Naive B cell (primary cell): Measurements from ENCODE around the gene PRODH. TPM values are rescaled to one million over a fixed set of nuclear protein-coding genes. Genes with fewer than 3 reads are reported as not detected.
"Not testable (repeated sequence)": the region's sequence is repeated elsewhere in the genome, so short reads cannot be mapped to it uniquely, and the experiment has no call there.

Source experiments
- ATAC-seq, 2 donors: fragments of 150-1000 bp; cut with Tn5 transposase; 2 replicates each; pipeline ENCODE4 v1.10.0; 2021; ENCODE audit warnings: low read depth in 2 of 2, mild to moderate bottlenecking in 2 of 2, moderate library complexity in 2 of 2
- DNase-seq: peaks from one replicate; pipeline ENCODE4 v3.0.0; 2022
- H3K27ac Mint-ChIP-seq, 6 donors: one replicate each; pipeline ENCODE4 v1.8.0; 2020 to 2022; ENCODE audit warnings: mild to moderate bottlenecking in 6 of 6, mixed read lengths in 6 of 6, moderate library complexity in 5 of 6, inconsistent platforms in 2 of 6
- H3K27me3 Mint-ChIP-seq, 3 donors: one replicate each; pipeline ENCODE4 v1.8.0; 2021 to 2022; ENCODE audit warnings: mixed read lengths in 3 of 3, mild to moderate bottlenecking in 1 of 3
- H3K36me3 Mint-ChIP-seq, 2 donors: one replicate each; pipeline ENCODE4 v1.8.0; 2020 to 2022; ENCODE audit warnings: mixed read lengths in 2 of 2, inconsistent platforms in 1 of 2, mild to moderate bottlenecking in 1 of 2
- H3K4me1 Mint-ChIP-seq, 3 donors: one replicate each; pipeline ENCODE4 v1.8.0; 2020 to 2022; ENCODE audit warnings: mixed read lengths in 3 of 3, inconsistent platforms in 1 of 3, mild to moderate bottlenecking in 1 of 3, moderate library complexity in 1 of 3
- H3K4me3 Mint-ChIP-seq, 8 donors: one replicate each; pipeline ENCODE4 v1.8.0; 2020 to 2022; ENCODE audit warnings: mild to moderate bottlenecking in 8 of 8, mixed read lengths in 8 of 8, moderate library complexity in 8 of 8, inconsistent platforms in 2 of 8
- H3K9me3 Mint-ChIP-seq, 7 donors: one replicate each; pipeline ENCODE4 v1.8.0; 2020 to 2022; ENCODE audit warnings: mixed read lengths in 7 of 7, mild to moderate bottlenecking in 5 of 7, inconsistent platforms in 2 of 7, moderate library complexity in 1 of 7
- polyA plus RNA-seq, 6 donors: library from polyadenylated mRNA; unstranded; fragments of 300-500 nt; fragmentation: Illumina TruSeq; gene quantifications; one replicate each; pipeline ENCODE4 v1.2.3, GENCODE V29; 2021; ENCODE audit warnings: low read depth in 6 of 6

Gene PRODH
- polyA plus RNA-seq, 6 donors from 2014 or later, result 0.05 TPM; not detected in 5

- H3K36me3 Mint-ChIP-seq, result no peaks in the 10 kb centered on the region
- H3K4me1 Mint-ChIP-seq, result no peaks in the 10 kb centered on the region
- ATAC-seq (no peak), DNase-seq (no peak)
- no peak overlapping the region for H3K27ac Mint-ChIP-seq
- H3K4me3 Mint-ChIP-seq, result no peak overlapping the region
- no peaks in the 10 kb centered on the region for H3K27me3 Mint-ChIP-seq
- no peaks in the 10 kb centered on the region for H3K9me3 Mint-ChIP-seq
These were observed 10.6 kb downstream of the PRODH start for GRCh38 chr22:18925368-18926064.

DNA sequence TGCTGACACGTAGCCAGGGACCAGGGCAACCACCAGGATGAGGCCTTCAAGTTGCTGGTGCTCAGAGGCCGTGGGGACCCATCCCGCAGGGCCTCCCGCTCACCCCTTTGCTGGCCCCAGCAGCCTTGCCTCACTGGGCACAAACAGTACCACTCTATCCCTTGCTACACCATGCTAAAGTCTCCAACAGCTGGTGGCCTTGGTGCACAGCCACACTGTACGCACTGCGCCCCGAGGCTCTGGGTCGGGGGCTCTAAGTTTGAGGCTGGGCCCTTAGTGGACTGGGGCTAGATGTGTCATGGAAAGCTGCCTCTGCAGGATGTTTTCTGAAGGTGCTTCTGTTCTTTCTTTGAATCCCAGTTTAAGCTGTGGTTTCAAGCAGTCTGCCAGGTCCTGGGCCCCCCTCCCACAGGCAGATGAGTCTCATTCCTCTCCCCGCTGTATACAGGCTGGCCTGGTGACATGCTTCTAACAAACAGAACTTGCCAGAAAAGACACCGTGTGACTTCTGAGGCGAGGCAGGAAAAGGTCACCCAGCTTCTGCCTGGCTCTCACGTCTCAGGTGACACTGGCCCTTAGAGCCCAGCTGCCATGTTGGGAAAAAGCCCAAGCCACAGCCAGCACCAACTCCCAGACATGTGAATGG lies 15.7 kb downstream of the PRODH start:
- not testable (repeated sequence) for DNase-seq

DNA sequence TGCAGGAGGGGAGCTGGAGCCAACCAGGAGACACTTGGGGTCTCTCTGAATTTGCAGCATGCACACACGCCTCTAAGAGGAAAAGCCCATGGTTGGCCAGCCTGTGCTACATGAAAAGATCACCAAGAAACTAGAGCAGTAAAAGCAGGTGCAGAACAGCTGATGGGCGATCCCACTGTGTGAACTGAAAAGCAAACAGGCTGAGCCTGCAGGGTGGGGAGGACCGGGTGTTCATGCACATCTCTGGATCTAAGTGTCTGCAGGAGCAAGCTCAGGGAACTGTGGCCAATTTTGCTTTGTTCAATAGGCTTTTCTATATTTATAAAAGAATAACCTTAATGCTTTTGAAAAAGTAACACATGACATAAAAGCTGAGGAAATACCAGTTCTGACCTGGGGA lies 18.3 kb downstream of the PRODH start:
- H3K4me3 Mint-ChIP-seq, H3K9me3 Mint-ChIP-seq, H3K27me3 Mint-ChIP-seq, DNase-seq, H3K36me3 Mint-ChIP-seq, H3K27ac Mint-ChIP-seq, ATAC-seq, H3K4me1 Mint-ChIP-seq: not testable (repeated sequence)

More for the DNA sequence above, 15.7 kb downstream of the PRODH start:
- not testable (repeated sequence) for H3K27me3 Mint-ChIP-seq, H3K27ac Mint-ChIP-seq, H3K4me1 Mint-ChIP-seq, ATAC-seq, H3K36me3 Mint-ChIP-seq, H3K9me3 Mint-ChIP-seq, H3K4me3 Mint-ChIP-seq

- not testable (repeated sequence) for ATAC-seq, H3K4me1 Mint-ChIP-seq, H3K9me3 Mint-ChIP-seq
These were observed 20.5 kb downstream of the PRODH start for GRCh38 chr22:18915550-18915949.

GRCh38 chr22:18914558-18914957 lies 21.5 kb downstream of the PRODH start:
- H3K27me3 Mint-ChIP-seq, ATAC-seq, H3K36me3 Mint-ChIP-seq, H3K9me3 Mint-ChIP-seq, H3K4me3 Mint-ChIP-seq, H3K4me1 Mint-ChIP-seq, H3K27ac Mint-ChIP-seq, DNase-seq: not testable (repeated sequence)

More at GRCh38 chr22:18915550-18915949, 20.5 kb downstream of the PRODH start:
- H3K27me3 Mint-ChIP-seq, H3K36me3 Mint-ChIP-seq, DNase-seq, H3K27ac Mint-ChIP-seq, H3K4me3 Mint-ChIP-seq: not testable (repeated sequence)

GRCh38 chr22:18912264-18912946 lies 23.7 kb downstream of the PRODH start:
- not testable (repeated sequence) for ATAC-seq, DNase-seq, H3K36me3 Mint-ChIP-seq, H3K27me3 Mint-ChIP-seq, H3K4me1 Mint-ChIP-seq, H3K9me3 Mint-ChIP-seq, H3K27ac Mint-ChIP-seq, H3K4me3 Mint-ChIP-seq

DNA sequence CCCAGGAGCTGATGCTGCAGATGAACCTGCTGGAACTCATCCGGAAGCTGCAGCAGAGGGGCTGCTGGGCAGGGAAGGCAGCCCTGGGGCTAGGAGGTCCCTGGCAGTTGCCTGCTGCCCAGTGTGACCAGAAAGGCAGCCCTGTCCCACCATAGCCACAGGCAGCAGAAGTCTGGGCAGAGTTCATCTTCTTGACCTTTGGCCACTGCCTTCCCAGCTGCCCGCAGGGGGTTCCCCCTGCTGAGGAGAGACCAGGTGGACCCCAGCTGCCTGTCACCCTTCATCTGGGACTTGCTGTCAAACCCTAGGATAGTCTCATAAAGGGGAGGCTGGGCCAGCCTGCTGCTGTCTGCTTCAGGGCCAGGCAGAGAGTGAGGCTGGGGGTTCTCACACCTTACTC lies 24.6 kb downstream of the PRODH start:
- H3K4me3 Mint-ChIP-seq, H3K27me3 Mint-ChIP-seq: not testable (repeated sequence)

DNA sequence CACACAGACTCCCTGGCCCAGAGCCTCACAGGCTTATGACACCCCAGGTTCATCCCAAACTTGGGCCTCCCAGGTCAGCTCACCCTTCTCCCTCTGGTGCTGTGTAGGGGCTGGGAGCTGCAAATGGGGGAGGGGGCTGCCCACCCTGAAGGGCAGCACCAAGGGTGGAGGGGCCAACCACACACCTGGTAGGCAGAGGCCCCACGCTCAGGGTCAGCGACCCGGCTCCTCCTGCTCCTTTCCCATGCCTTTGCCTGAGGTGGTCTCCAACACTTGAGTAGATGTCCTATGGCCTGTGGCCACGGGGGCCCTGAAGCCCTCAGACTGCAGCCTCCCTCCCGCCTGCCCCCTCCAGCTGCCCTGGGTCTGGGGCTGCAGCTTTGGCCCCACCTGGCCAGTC lies 26.5 kb downstream of the PRODH start:
- Mint-ChIP-seq H3K36me3 (no peaks in the 10 kb centered on the region), H3K27me3 (no peaks in the 10 kb centered on the region), H3K9me3 (no peaks in the 10 kb centered on the region), H3K4me1 (no peaks in the 10 kb centered on the region), H3K27ac (no peak overlapping the region), H3K4me3 (no peak overlapping the region)
- ATAC-seq (no peak), DNase-seq (no peak)

More for the DNA sequence above, 24.6 kb downstream of the PRODH start:
- not testable (repeated sequence) for ATAC-seq, H3K4me1 Mint-ChIP-seq, H3K36me3 Mint-ChIP-seq, H3K27ac Mint-ChIP-seq, H3K9me3 Mint-ChIP-seq, DNase-seq

DNA sequence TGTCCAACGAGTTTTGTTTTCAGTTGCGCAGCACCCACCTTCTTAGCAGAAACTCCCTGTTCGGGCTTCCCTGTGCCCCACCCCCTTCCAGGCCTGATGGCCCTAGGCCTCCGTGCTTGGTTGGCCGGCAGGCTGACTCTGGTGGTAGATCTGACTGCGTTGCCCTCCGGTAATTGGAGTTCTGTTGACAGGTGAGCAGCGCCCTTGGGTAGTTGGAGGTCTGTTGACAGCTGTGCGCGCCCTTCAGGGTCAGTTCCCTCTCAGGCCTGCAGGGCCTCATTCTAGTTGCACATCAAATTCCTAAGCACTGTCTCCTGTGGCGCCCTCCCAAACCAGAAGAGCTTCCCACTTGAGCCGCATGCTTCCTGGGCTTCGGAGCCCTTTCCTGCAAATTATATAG lies 29.2 kb downstream of the PRODH start:
- Mint-ChIP-seq H3K27ac (no peak overlapping the region), H3K4me1 (no peaks in the 10 kb centered on the region), H3K9me3 (no peaks in the 10 kb centered on the region), H3K27me3 (no peaks in the 10 kb centered on the region), H3K36me3 (no peaks in the 10 kb centered on the region), H3K4me3 (no peak overlapping the region)
- ATAC-seq, result peak in 1 of 2 donors; percentile 11
- no peak for DNase-seq

DNA sequence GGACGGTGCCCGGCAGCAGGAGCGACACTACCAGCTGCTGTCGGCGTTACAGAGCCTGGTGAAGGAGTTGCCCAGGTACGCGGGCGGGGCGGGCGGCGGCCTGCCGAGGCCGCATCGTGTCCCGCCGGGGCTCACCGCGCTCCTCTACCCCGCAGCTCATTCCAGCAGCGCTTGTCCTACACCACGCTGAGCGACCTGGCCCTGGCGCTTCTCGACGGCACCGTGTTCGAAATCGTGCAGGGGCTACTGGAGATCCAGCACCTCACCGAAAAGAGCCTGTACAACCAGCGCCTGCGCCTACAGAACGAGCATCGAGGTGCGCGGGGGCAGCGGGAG lies 29.7 kb downstream of the PRODH start:
- H3K36me3 Mint-ChIP-seq, H3K27me3 Mint-ChIP-seq, H3K4me3 Mint-ChIP-seq, DNase-seq, H3K27ac Mint-ChIP-seq, H3K9me3 Mint-ChIP-seq, H3K4me1 Mint-ChIP-seq: not testable (repeated sequence)
- peak in 1 of 2 donors; percentile 29 for ATAC-seq

DNA sequence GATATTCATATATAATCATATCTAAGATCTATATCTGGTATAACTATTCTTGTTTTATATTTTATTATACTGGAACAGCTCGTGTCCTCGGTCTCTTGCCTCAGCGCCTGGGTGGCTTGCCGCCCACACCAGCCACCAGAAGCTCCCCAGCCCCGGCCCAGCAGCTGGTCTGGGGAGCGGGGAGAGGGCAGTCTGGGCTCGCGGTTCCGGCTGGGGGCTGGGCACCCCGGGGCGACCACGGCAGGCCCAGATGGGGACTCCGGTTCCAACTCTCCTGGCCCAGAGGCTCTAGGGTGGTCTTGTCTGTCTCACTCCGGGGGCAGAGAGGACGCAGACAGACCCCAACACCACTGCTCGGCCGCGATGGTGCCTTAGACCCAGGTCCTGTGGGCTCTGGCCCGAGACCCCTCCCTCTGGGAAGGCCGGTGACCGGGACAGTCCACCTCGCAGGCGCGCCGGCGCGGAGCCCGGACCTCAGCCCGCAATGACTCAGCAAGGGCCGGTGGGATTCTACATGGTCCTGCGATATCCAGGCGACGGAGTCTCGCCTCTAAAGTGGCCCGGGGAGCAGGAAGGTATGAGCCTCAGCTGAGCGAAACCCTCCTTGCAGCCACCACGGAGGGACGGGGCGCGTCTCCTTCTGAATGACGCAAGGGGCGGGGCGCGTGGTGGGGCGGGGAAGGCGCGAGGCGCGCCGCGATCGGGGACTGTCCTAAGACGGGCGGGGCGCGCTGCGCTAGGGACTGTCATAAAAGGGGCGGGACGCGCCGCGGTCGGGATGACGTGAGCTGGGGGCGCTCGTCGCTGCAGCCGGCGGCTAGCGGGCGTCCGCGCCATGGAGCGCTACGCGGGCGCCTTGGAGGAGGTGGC lies 30.3 kb downstream of the PRODH start, which contains the start of gene DGCR6:
Gene DGCR6, plus strand, starts transcription at position 781 of the 870 bp plus-strand sequence. Its CDS starts 55 bp downstream, at position 836.
- H3K27ac Mint-ChIP-seq, result no peak within 1 kb of the TSS
- H3K27me3 Mint-ChIP-seq, result no peaks in the 10 kb centered on the region
- H3K36me3 Mint-ChIP-seq, result no peaks in the 10 kb centered on the region
- peak; percentile 92 to 94 for ATAC-seq
- no peak for DNase-seq
- no peak within 1 kb of the TSS for H3K4me3 Mint-ChIP-seq
- H3K4me1 Mint-ChIP-seq, result no peaks in the 10 kb centered on the region
- H3K9me3 Mint-ChIP-seq, result no peaks in the 10 kb centered on the region

DNA sequence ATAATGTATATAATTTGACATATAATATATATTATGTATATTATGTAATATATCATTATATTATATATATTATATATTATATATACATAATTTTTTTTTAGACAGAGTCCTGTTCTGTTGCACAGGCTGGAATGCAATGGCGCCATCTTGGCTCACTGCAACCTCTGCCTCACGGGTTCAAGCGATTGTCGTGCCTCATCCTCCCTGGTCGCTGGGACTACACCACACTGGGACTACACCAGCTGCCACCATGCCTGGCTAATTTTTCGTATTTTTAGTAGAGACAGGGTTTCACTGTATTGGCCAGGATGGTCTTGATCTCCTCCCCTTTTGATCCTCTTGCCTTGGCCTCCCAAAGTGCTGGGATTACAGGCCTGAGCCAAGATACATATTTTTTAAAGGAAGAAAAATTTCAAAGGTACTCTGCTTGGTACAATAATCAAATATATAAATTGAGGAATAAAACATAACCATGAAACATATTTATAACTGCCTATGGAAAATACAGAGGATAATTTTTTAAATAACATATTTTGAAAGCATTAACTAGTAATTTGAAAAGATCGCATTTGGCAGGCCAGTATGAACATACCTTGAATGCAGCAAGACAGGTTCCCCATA lies 39.9 kb downstream of the PRODH start:
- H3K36me3 Mint-ChIP-seq, H3K4me1 Mint-ChIP-seq, H3K4me3 Mint-ChIP-seq, H3K27me3 Mint-ChIP-seq, DNase-seq, H3K9me3 Mint-ChIP-seq, ATAC-seq, H3K27ac Mint-ChIP-seq: not testable (repeated sequence)

DNA sequence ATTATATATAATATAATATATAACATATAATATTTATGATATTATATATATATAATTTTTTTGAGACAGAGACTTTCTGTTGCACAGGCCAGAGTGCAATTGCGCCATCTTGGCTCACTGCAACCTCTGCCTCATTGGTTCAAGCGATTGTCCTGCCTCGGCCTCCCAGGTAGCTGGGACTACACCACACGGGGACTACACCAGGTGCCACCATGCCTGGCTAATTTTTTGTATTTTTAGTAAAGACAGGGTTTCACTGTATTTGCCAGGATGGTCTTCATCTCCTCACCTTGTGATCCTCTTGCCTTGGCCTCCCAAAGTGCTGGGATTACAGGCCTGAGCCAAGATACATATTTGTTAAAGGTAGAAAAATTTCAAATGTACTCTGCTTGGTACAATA lies 42.3 kb downstream of the PRODH start:
- not testable (repeated sequence) for H3K27me3 Mint-ChIP-seq, ATAC-seq, H3K27ac Mint-ChIP-seq, H3K9me3 Mint-ChIP-seq, H3K4me1 Mint-ChIP-seq, DNase-seq, H3K4me3 Mint-ChIP-seq, H3K36me3 Mint-ChIP-seq
